Measurements from ENCODE around the gene POC1A. TPM values are rescaled to one million over a fixed set of nuclear protein-coding genes. Genes with fewer than 3 reads are reported as not detected.

The POC1A gene
- total RNA-seq, 1 experiment from 2014 or later = 27.1 TPM

- Histone ChIP-seq H3K9me3 (replicated peaks) (peaks cover 6% of the 10 kb centered on the region), H3K27ac (no peak overlapping the region), H3K27me3 (no peaks in the 10 kb centered on the region), H3K36me3 (peaks cover 24% of the 10 kb centered on the region), H3K4me3 (no peak overlapping the region), H3K4me1 (peaks cover 13% of the 10 kb centered on the region)
- no peak for DNase-seq
Measured at GRCh38 chr3:52097851-52098507, 56.2 kb downstream of the POC1A start.

GRCh38 chr3:52095990-52096775 is 58.0 kb downstream of the POC1A start:
- Histone ChIP-seq H3K4me1 (peaks cover 31% of the 10 kb centered on the region), H3K4me3 (no peak overlapping the region), H3K9me3 (replicated peaks) (peaks cover under 1% of the 10 kb centered on the region), H3K27ac (no peak overlapping the region), H3K27me3 (no peaks in the 10 kb centered on the region), H3K36me3 (peaks cover 8% of the 10 kb centered on the region)
- DNase-seq = no peak

GRCh38 chr3:52094571-52095485 is 59.4 kb downstream of the POC1A start:
- Histone ChIP-seq H3K36me3 (peaks cover 6% of the 10 kb centered on the region), H3K27me3 (no peaks in the 10 kb centered on the region), H3K9me3 (replicated peaks) (no peaks in the 10 kb centered on the region), H3K27ac (no peak overlapping the region), H3K4me1 (peaks cover 45% of the 10 kb centered on the region), H3K4me3 (no peak overlapping the region)
- no peak for DNase-seq

- peak; percentile 43 to 50 for DNase-seq
- Histone ChIP-seq H3K4me1 (peaks cover 53% of the 10 kb centered on the region), H3K9me3 (replicated peaks) (no peaks in the 10 kb centered on the region), H3K4me3 (no peak overlapping the region), H3K27me3 (no peaks in the 10 kb centered on the region), H3K36me3 (peaks cover 3% of the 10 kb centered on the region), H3K27ac (peak overlapping the region; percentile 20; the same call in 1 of the 2 replicates)
Measured at GRCh38 chr3:52093756-52094545, 60.3 kb downstream of the POC1A start.

GRCh38 chr3:52092891-52093290 is 61.3 kb downstream of the POC1A start:
- DNase-seq = no peak

GRCh38 chr3:52092271-52092660 is 62.0 kb downstream of the POC1A start:
- peak overlapping the region; percentile 95 for H3K27ac ChIP-seq
- H3K36me3 ChIP-seq = peaks cover 3% of the 10 kb centered on the region
- H3K27me3 ChIP-seq = no peaks in the 10 kb centered on the region
- H3K9me3 ChIP-seq (replicated peaks) = no peaks in the 10 kb centered on the region
- H3K4me1 ChIP-seq = peaks cover 70% of the 10 kb centered on the region
- no peak overlapping the region for H3K4me3 ChIP-seq
- DNase-seq = no peak

More at GRCh38 chr3:52092891-52093290, 61.3 kb downstream of the POC1A start:
- H3K27me3 ChIP-seq = no peaks in the 10 kb centered on the region
- peaks cover 3% of the 10 kb centered on the region for H3K36me3 ChIP-seq
- H3K27ac ChIP-seq = no peak overlapping the region
- no peaks in the 10 kb centered on the region for H3K9me3 ChIP-seq (replicated peaks)
- H3K4me1 ChIP-seq = peaks cover 64% of the 10 kb centered on the region
- no peak overlapping the region for H3K4me3 ChIP-seq

GRCh38 chr3:52091586-52092270 is 62.5 kb downstream of the POC1A start:
- Histone ChIP-seq H3K4me3 (no peak overlapping the region), H3K36me3 (peaks cover 3% of the 10 kb centered on the region), H3K9me3 (replicated peaks) (no peaks in the 10 kb centered on the region), H3K4me1 (peaks cover 76% of the 10 kb centered on the region), H3K27me3 (no peaks in the 10 kb centered on the region), H3K27ac (peak overlapping the region; percentile 95)
- peak; percentile 65 to 77 for DNase-seq

GRCh38 chr3:52090933-52091468 is 63.2 kb downstream of the POC1A start:
- Histone ChIP-seq H3K27me3 (no peaks in the 10 kb centered on the region), H3K4me1 (peaks cover 76% of the 10 kb centered on the region), H3K27ac (peak overlapping the region; percentile 95), H3K4me3 (no peak overlapping the region), H3K9me3 (replicated peaks) (no peaks in the 10 kb centered on the region), H3K36me3 (peaks cover 3% of the 10 kb centered on the region)
- DNase-seq = peak; percentile 73 to 78

GRCh38 chr3:52090131-52090932 is 63.9 kb downstream of the POC1A start:
- peaks cover 76% of the 10 kb centered on the region for H3K4me1 ChIP-seq
- peak; percentile 84 to 87 for DNase-seq

GRCh38 chr3:52089691-52090090 is 64.5 kb downstream of the POC1A start:
- H3K4me3 ChIP-seq = no peak overlapping the region
- no peak for DNase-seq

More at GRCh38 chr3:52090131-52090932, 63.9 kb downstream of the POC1A start:
- Histone ChIP-seq H3K9me3 (replicated peaks) (no peaks in the 10 kb centered on the region), H3K4me3 (no peak overlapping the region), H3K27me3 (no peaks in the 10 kb centered on the region), H3K36me3 (no peaks in the 10 kb centered on the region), H3K27ac (peak overlapping the region; percentile 95)

GRCh38 chr3:52088445-52089367 is 65.5 kb downstream of the POC1A start:
- DNase-seq = peak; percentile 84 to 90
- no peaks in the 10 kb centered on the region for H3K27me3 ChIP-seq
- no peaks in the 10 kb centered on the region for H3K9me3 ChIP-seq (replicated peaks)
- no peaks in the 10 kb centered on the region for H3K36me3 ChIP-seq
- peak overlapping the region; percentile 95 for H3K27ac ChIP-seq
- H3K4me3 ChIP-seq = no peak overlapping the region
- peaks cover 70% of the 10 kb centered on the region for H3K4me1 ChIP-seq

More at GRCh38 chr3:52089691-52090090, 64.5 kb downstream of the POC1A start:
- H3K36me3 ChIP-seq = no peaks in the 10 kb centered on the region
- no peaks in the 10 kb centered on the region for H3K9me3 ChIP-seq (replicated peaks)
- H3K27ac ChIP-seq = peak overlapping the region; percentile 95
- H3K4me1 ChIP-seq = peaks cover 76% of the 10 kb centered on the region
- H3K27me3 ChIP-seq = no peaks in the 10 kb centered on the region

- no peak overlapping the region for H3K4me3 ChIP-seq
- H3K4me1 ChIP-seq = peaks cover 61% of the 10 kb centered on the region
- no peak overlapping the region; the same call in 1 of the 2 replicates for H3K27ac ChIP-seq
- no peaks in the 10 kb centered on the region for H3K36me3 ChIP-seq
- H3K27me3 ChIP-seq = no peaks in the 10 kb centered on the region
- no peak for DNase-seq
- H3K9me3 ChIP-seq (replicated peaks) = no peaks in the 10 kb centered on the region
Measured at GRCh38 chr3:52087731-52088130, 66.5 kb downstream of the POC1A start.

Data from SJCRH30 (cell line).